Mesenchymal stem cell (in vitro differentiated cells and primary cell): ENCODE measurements around the gene RNU2-1. TPM values are rescaled to one million over a fixed set of nuclear protein-coding genes. Genes with fewer than 3 reads are reported as not detected.

ENCODE experiments used
- small RNA-seq: library from polyadenylated mRNA; stranded (forward); fragments of <200 nt; extraction: miRNeasy Mini kit (QIAGEN cat#:217004); gene quantifications from one replicate; pipeline ENCODE3, GENCODE V24; 2013; ENCODE audit warnings: low read depth

The RNU2-1 gene

Small RNA genes lying within 50 kb of the gene (small RNA-seq; reads per million reads assigned to genes)
- gene RF00004: not detected
- gene RNU2-1: not detected
